GM04503 (cell line): ENCODE measurements around the gene SLC10A7.

Experiments used
- DNase-seq: peaks from one replicate; pipeline ENCODE4 v3.0.0-alpha.2; 2012; ENCODE audit warnings: low read depth

SLC10A7 gene

GRCh38 chr4:146349306-146349705 lies 172.4 kb downstream of the SLC10A7 start:
- no peak for DNase-seq

- no peak for DNase-seq
Observed at GRCh38 chr4:146347822-146348221, 173.9 kb downstream of the SLC10A7 start.

- no peak for DNase-seq
Observed at GRCh38 chr4:146346276-146346675, 175.5 kb downstream of the SLC10A7 start.

GRCh38 chr4:146343776-146344175 lies 178.0 kb downstream of the SLC10A7 start:
- DNase-seq: no peak

- no peak for DNase-seq
Observed at GRCh38 chr4:146343199-146343598, 178.5 kb downstream of the SLC10A7 start.

GRCh38 chr4:146342600-146343192 lies 179.0 kb downstream of the SLC10A7 start:
- DNase-seq: no peak

GRCh38 chr4:146340798-146341197 lies 180.9 kb downstream of the SLC10A7 start:
- DNase-seq: no peak

GRCh38 chr4:146338512-146338911 lies 183.2 kb downstream of the SLC10A7 start:
- no peak for DNase-seq

- no peak for DNase-seq
Observed at GRCh38 chr4:146336410-146336807, 185.3 kb downstream of the SLC10A7 start.

GRCh38 chr4:146335763-146336409 lies 185.9 kb downstream of the SLC10A7 start:
- DNase-seq: no peak

- no peak for DNase-seq
Observed at GRCh38 chr4:146334862-146335449, 186.8 kb downstream of the SLC10A7 start.

- no peak for DNase-seq
Observed at GRCh38 chr4:146333895-146334262, 187.9 kb downstream of the SLC10A7 start.

GRCh38 chr4:146333187-146333894 lies 188.4 kb downstream of the SLC10A7 start:
- DNase-seq: peak; percentile 53

GRCh38 chr4:146330392-146330791 lies 191.3 kb downstream of the SLC10A7 start:
- no peak for DNase-seq

- peak; percentile 34 for DNase-seq
Observed at GRCh38 chr4:146329050-146329716, 192.6 kb downstream of the SLC10A7 start.

- DNase-seq: no peak
Observed at GRCh38 chr4:146327859-146328650, 193.7 kb downstream of the SLC10A7 start.

- DNase-seq: no peak
Observed at GRCh38 chr4:146318894-146319293, 202.8 kb downstream of the SLC10A7 start.

- DNase-seq: no peak
Observed at GRCh38 chr4:146317783-146318182, 204.0 kb downstream of the SLC10A7 start.

- DNase-seq: no peak
Observed at GRCh38 chr4:146315184-146315583, 206.6 kb downstream of the SLC10A7 start.

- DNase-seq: no peak
Observed at GRCh38 chr4:146311238-146311970, 210.3 kb downstream of the SLC10A7 start.
